Brain pericyte (primary cell): ENCODE measurements around the gene MOB3B.
"Not testable (repeated sequence)": the region's sequence is repeated elsewhere in the genome, so short reads cannot be mapped to it uniquely, and the experiment has no call there.

Experiments
- DNase-seq: peaks from one replicate; pipeline ENCODE4 v3.0.0-alpha.2; 2012; ENCODE audit warnings: low read depth, low spot score

The MOB3B gene

DNA sequence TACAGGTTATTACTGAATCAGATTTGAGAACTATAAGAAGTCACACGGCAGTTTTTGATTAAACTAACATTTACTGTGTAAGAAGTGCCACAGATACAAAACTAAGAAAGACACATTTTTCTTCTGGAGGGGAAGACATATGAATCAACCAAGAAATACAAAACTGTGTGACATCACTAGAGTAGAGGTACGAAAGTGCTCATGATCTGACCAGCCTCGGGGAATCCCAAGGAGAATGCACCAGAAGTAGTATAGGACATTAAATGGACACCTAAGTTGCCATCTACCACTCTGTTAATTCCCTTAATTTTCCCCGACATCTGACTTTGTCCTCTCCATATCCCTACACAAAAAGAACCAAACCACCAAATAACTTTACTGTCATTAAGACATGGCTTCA is 10.8 kb downstream of the MOB3B start:
- DNase-seq: no peak

DNA sequence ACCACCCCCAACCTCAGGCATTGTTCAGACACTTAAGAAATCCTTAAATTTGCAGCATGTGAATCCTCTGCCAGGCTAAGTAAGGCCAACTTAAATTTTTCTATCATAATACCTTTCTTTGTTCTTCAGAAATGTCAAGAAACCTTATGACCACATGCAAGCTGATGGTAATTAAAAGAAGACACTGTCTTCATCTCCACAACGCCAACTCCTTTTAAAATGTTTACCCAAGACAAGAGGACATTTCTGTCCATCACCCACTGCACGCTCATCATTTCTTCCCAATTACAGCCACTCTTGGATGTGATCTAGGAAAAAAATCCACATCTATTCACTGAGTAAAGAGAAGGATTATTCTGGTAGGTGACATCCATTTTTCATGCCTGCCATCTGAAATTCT is 11.6 kb downstream of the MOB3B start:
- DNase-seq: no peak

DNA sequence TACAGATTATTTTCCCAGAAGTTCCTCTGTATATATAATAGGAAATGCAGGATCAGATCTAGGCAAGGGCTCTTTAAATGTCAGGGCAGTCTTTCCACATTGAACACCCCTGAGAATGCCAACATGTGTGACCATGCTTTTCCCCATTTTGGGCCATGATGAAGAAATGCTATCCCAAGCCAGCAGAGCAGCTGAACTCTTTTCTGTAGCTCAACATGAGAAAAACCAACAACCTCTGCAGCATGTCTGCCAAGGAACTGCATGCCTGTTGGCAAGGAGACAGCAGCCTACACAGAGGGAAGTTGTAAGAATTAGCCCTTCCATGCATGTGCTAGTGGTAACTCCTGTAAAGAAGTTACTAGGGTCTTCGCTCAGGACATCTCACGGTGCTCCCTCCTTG is 15.1 kb downstream of the MOB3B start:
- no peak for DNase-seq

DNA sequence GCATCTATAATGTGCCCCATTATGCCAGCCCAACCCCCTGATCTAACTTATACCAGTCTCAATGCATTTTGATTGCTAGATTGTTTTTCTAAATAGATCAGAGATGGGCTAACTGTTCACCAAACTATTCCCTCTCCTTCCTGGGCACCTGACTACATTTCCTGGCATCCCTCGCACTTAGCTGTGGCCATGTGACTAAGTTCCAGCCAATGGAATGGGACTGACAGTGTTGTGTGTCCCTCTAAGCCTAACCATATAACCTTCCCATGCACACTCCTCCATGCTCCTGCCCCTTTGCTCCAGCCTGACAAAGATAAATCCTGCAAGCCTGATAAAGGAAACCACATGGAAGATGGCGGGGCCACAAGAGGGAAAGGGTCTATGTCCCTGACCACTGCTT is 17.8 kb downstream of the MOB3B start:
- no peak for DNase-seq

DNA sequence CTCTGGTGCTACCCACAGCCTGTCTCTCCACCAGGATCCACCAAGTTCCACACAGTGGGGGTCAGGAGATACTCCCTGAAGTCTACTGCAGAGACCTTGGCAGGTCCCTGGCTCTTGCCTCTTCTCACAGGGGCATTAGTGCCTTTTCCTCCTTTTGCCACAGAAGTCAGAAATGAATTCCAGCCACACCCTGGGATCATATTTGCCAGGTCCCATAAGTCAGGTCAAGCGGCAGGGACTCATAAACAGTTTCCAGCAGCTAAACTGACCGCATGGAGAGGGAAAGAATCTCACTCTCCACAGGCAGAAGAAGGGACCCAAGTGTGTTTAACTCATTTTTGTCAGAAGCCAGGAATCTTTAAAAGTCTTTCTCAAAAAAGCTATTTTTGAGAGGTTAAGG is 18.8 kb downstream of the MOB3B start:
- DNase-seq: no peak

DNA sequence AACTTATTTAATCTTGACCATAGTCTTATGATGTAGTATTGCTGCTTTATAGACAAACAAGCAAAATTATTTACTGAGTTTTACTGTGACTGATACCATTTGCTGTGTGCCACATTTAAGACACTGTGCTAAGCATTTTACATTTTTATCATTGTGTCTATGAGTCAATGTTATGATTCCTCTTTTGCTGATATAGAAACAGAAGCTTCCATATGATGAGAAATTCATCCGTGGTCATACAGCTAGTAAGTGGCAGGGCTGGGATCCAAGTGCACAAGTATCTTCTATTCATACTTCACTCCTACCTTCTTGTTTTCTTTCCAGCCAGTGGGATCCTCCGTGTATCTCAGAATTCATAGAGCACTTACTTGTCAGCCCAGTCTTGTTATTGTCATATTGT is 22.6 kb downstream of the MOB3B start:
- DNase-seq: no peak

DNA sequence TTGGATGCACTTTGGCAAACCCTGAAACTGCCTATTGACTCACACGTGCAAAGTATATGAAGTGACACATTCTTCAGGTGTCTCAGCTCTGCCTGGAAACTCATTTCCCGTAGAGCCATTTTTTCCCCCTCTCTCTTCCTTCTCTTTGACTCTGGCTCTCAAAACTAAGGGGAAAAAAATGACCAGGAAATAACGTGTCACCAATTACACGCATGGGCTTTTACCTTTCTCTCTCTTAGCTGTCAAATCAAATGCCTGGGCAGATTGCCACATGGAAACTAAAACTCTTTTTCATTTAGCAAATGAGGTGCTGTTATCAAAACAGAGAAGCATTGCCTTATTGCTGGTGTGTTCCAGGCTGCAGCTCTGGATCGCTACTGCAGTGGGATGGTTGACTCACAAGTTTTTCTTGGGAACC is 23.9 kb downstream of the MOB3B start:
- no peak for DNase-seq

DNA sequence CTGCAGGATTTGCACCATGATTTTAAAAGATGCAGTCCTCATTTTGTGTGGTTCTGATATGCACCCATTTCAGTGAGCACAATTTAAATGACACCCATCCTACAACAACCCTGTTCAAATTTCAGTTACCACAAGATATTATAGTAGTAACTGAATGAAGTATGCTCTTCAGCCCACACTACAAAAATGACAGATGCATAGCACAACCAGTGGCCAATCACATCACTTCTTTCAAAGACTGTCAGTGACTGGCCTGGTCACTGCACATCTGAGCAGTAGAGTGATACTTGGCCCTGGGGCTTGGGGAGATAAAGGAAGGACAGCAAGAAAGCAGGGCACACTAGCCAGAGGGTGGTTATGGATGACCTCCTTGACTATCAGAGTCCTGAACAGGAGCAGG is 25.4 kb downstream of the MOB3B start:
- DNase-seq: no peak

DNA sequence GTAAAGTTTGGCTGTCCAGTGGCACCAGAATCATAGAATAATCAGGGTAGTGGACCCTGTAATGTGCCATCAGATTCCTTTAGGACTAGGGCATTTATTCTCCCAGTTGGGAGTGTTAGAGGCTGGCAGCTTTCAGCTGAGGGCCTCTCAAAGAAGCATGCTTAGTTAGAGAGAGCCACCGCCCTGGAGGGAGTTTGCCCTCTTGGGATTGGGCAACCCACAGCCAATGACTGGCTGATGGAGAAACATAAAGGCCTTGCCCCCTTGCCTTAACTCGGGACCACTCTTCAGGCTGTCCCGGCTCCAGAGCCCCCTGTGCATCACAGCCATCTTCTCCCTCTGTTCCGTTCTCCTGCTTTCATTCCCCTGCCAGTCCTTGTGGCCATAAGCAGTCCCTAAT is 26.0 kb downstream of the MOB3B start:
- DNase-seq: no peak

DNA sequence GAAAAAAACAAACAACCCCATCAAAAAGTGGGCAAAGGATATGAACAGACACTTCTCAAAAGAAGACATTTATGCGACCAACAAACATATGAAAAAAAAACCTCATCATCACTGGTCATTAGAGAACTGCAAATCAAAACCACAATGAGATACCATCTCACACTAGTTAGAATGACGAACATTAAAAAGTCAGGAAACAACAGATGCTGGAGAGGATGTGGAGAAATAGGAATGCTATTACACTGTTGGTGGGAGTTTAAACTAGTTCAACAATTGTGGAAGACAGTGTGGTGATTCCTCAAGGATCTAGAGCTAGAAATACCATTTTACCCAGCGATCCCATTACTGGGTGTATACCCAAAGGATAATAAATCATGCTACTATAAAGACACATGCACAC is 28.7 kb downstream of the MOB3B start:
- not testable (repeated sequence) for DNase-seq

DNA sequence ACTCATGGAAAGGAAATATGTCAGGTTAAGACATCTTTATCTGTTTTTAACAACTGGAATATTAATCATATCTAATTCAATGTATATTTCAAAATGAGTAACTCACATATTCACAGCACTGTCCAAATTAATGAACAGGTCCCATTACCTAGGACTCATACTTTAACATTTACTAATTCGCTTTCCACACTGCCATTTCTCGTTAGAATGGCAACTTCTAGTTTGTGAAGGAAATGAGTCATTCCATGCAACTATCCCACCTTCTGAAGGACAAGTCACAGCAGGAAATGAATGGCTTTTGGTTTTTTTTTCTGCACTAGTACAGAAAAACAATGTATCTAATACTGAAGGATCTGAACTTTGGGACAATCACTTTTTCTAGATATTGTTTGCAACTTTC is 30.2 kb downstream of the MOB3B start:
- DNase-seq: no peak

DNA sequence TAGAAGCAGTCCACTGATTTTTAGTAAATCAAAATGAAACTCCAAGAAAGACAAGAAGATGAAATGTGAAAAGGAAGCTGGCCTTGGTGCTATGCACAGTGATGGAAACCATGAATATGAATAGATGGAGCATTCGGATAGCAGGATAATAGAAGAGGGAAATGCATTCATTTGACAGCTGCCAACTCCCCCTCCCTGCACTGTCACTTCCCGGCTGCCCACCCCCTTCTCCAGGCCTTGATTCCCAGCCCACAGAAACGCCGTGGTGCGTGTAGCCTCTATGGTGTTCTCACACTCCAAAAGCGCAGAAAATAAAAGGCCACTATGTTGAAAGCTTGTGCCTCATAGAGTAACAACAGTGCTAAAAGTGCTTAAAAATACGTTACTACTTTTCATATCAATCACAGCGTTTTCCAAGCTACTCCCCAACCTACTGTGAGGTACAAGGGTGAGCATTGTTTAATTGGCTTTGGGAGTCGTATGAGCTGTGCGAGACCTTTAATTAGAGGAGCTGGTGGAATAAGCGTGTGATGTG is 31.7 kb downstream of the MOB3B start:
- no peak for DNase-seq

DNA sequence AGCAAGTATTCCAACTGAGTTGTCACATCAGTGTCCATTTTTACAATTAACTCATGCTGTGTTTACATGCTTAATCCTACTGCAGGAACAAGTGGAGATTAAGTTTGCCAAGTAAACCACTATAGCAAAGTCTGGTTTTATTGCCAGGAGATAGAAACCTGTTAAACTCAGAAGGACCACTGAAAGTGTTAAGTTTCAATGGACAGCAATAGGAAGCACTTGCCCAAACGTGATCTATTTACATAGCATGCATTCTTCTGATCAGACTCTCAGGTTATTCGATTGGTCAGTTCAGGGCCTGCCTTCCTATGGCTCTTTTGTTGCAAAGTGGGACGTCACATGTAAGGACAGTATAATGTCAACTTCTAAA is 33.5 kb downstream of the MOB3B start:
- no peak for DNase-seq

DNA sequence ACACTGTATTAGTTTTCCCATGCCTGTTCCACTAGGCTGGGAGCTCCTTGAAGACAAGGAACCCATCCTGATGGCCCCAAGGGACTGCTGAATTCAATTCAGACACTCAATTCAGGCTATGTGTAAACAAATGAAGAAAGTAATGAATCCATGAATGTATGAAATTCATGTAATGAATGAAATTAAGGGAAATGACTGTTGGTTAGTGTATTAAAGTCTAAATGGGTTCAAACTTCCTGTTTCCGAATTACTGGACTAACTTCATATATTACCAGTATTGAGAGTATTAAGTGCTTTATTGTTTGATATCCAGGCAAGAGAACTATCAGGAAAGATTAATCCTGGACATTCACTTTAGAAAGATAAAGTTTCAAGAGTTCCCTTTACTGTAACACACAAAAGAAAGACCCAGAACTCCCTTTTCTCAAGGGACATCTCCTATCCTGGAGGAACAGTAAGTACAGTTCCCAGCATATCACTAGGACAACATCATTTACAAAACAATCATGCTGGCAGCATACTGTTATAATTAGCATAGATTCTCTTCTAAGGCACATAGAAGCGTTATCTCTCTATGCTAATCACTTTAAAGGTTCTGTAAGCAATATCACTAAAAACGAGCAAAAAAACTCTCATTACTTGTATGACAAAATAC is 34.0 kb downstream of the MOB3B start:
- DNase-seq: no peak

DNA sequence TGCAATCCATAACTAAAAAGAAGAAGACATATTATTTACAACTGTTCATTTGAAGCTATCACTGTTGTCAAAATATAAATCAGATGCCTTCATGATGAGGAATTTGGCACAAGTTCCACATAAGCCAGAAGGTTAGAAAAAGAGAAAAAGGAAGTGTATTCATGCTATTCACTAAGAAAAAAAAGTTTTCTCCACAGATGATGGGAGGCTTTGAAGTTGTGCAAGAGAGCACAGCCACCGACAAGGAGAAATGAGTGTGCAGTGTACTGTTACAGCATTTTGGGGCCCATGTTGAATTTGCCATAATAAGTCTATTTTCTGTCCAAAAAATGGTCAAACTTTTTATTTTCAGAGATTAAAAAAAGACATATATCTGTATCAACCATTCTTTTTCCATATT is 38.5 kb downstream of the MOB3B start:
- no peak for DNase-seq

DNA sequence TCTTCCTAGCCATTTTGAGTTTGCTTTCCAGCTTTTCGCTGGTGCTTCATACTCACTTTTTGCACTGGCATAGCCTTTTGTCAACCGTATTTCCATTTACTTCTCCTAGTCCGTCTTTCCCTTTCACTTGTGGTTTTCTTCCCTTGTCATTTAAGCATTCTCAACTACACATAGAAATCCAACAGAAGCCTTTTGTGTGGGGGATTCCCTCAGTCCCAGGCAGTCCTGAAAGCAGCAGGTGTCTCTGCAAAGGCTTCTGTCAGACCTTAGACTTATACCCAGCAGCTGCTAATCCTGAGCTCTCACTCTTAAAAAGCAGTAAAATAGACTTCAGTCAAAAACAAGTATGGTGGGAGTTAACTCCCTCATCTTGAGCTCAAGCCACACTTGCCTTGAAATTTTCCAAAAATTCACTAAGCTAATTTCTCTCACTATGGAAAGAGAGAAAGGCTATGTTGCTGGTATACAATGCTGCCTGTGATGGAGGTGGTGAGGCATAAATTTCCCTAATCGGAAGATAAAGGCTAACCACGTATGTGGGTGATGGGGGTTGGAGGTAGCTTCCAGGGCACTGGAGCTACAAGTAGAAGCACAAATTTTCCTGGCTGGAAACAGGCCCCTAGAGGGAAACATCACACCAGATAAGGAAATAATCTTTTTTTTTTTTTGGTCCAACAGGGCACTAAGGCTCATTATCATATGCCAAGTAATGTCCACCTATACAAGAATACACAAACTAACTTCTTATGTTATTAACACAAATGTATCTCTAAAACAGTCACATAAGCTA is 40.3 kb downstream of the MOB3B start:
- no peak for DNase-seq

DNA sequence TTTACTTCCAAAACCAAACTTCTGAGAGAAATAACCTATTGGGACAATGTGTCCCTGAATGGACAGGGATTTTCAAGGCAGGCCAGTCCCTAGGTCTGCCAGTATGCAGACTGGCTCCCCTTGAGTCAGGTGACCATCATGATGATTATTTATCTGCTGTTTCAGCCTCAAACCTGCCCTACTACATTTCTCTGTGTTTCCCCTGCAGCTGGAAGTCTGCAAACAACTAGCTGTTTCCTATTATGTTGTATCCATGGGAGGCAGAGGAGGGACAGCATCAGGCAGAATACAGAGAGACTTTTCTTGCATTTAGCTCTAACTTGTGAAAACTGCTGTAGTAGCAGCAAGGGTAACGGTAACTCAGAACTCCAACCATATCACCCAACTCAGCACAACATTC is 41.7 kb downstream of the MOB3B start:
- no peak for DNase-seq

DNA sequence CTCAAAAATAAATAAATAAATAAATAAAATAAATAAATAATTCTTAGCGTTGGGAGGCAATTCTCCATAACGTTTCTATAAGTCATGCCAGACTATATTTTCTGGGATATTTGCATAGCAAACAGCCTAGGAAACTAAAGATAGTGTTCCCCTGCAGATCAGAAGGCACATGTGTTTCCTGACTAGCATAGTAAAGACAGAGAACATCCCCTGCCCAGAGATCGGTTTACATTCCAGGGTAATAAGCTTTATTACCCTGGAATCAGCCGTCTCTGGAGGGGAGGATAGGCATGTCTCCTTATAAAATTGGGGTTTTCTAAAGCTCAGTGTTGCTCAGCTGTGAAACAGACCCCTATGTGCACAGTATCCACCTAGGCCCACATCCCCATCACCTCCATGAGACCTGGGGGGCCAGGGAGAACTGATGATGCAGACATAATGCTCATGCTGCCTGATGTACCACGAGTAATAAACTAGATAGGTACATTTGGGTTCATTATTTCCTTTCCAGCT is 42.4 kb downstream of the MOB3B start:
- DNase-seq: no peak

DNA sequence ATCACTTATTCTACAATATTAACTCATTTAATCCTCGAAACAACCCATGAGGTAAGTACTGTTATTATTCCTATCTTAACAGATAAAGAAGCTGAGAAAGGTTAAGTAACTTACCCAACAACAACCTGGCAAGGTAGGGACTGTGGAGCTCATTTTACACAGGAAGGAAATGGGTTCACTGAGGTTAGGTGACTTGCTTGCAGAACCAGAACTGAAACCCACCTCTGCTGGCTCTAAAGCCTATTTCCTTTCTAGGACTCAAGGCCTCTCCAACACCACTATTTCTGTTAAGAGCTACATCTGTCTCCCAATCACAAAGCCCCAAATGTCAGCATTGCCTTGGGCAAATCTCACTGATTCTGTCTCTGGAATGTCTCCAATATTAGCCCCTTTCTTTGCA is 44.5 kb downstream of the MOB3B start:
- DNase-seq: no peak

DNA sequence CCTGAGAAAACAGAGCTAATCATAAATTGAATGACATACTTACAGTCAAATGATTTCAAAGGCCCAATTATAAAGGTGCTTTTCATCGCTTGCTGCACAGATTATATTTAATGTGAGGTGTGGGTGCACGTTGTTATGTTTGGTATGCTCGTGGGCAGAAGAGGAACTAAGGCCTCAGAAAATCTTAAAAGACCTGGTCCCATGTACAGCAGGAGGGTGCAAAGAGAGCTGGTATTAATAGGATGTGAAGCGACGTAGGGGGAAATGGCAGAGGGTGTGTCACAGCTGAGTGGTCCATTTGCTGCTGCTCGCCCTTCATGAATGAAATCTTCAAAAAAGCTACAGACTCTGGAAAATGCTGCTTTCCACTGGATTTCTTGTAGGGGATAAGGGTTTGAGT is 46.0 kb downstream of the MOB3B start:
- DNase-seq: no peak

DNA sequence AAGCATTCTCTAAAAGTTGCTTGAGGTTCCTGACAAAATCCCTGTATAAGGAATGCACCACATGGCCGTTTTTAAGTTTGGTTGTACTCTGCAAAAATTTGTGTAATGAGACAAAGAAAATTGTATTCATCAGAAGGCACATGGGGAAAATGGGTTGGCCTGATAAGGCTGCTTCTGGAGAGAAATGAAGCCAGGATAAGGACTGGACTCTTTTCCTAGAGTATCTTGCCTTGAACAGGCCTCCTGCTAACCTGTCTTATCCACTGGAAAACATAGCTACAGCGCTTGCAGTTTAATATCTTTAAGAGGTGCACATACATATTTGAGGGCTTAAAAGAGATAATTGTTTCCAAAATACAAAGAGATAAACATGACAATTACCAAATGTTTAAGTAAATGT is 46.9 kb downstream of the MOB3B start:
- no peak for DNase-seq

DNA sequence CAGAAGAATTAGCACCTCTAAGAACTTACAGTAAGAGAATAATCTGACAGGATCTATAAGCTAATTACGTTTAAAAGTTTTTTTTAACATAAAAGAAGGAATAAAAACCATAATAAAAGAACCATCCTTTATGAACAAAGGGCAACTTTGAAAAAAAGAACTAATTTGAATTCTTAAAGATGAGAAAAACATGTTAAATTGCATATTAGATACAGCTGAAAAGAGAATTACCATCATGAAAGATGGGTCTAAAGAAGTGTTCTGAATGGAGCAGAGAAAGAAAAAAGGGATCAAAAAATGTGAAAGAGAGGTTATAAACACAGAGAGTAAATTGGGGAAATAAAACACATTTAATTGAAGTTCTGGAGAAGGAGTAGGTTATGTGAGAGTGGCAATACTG is 51.3 kb downstream of the MOB3B start:
- no peak for DNase-seq

DNA sequence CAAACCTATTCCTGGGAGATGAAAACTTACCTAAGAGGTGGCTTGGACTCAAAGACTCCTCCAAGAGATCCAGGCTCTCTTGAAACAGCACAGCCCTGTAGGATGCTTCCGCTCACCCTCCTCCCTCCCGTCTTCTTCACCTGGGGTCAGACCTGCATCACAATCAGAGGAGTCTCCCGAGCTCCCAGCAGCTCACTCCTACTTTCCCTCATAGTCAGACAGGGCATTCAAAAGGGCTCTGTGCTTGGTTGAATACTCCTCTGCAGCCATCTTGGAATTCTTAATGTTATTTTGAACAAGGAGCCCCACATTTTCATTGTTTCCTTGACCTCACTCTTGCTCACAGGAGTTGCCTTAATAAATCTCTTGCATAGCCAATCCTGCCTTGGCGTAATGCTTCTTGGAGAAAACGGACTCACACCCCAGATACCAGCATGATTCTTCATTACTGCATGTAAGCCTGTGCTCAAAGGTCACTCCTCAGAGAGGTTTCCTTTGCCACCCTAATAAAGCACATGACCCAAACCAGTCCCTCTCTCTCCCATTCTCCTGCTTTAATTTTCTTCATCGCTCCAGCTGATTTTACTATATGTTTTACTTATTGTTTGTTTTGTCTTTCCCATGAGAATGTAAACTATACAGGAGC is 52.6 kb downstream of the MOB3B start:
- no peak for DNase-seq
